ENCODE data around the gene NHEJ1.

- no peak for TF ChIP-seq CTCF (conservative IDR thresholded peaks at IDR 0.05)
- no peak for TF ChIP-seq ZFX (IDR thresholded peaks at IDR 0.05)
Observed at GRCh38 chr2:219175486-219175885, 14.9 kb upstream of the NHEJ1 start.

Measured in C4-2B (cell line).